Neural cell (in vitro differentiated cells): ENCODE data around the gene LIPK. TPM values are rescaled to one million over a fixed set of nuclear protein-coding genes. Genes with fewer than 3 reads are reported as not detected.

Source experiments
- H2AFZ ChIP-seq: fragments of 200-600, 300-800 bp; sonication (generic), shearing (Covaris generic); 2 replicates; pipeline ENCODE4 v1.6.0; 2014; ENCODE audit warnings: low read depth, mild to moderate bottlenecking, antibody characterized with exemption, low read length, moderate library complexity
- H3F3A ChIP-seq: fragments of 200-600 bp; shearing (Covaris generic); 2 replicates; pipeline ENCODE4 v1.6.1; 2016; ENCODE audit warnings: mild to moderate bottlenecking, moderate library complexity, mixed read lengths, antibody characterized with exemption, low read length; ENCODE audit not compliant: insufficient read depth, poor library complexity, severe bottlenecking
- H3K27ac ChIP-seq: fragments of 200-600, 300-800 bp; sonication (generic), shearing (Covaris generic); 2 replicates; pipeline ENCODE4 v1.5.1; 2014; ENCODE audit warnings: mild to moderate bottlenecking, low read length, moderate library complexity
- H3K27me3 ChIP-seq: fragments of 300-800, 200-600 bp; sonication (generic), shearing (Covaris generic); 2 replicates; pipeline ENCODE4 v1.6.0; 2014; ENCODE audit warnings: mild to moderate bottlenecking, low read depth, low read length, moderate library complexity; ENCODE audit not compliant: insufficient read depth
- H3K36me3 ChIP-seq: fragments of 300-800, 200-600 bp; sonication (generic), shearing (Covaris generic); 2 replicates; pipeline ENCODE4 v1.5.1; 2014; ENCODE audit warnings: mild to moderate bottlenecking, antibody characterized with exemption, low read length, moderate library complexity; ENCODE audit not compliant: insufficient read depth
- H3K4me2 ChIP-seq: fragments of 300-800, 200-600 bp; sonication (generic), shearing (Covaris generic); 2 replicates; pipeline ENCODE4 v1.6.0; 2014; ENCODE audit warnings: mild to moderate bottlenecking, low read length
- H3K4me3 ChIP-seq: fragments of 300-800, 200-600 bp; sonication (generic), shearing (Covaris generic); 2 replicates; pipeline ENCODE4 v1.5.1; 2014; ENCODE audit warnings: mild to moderate bottlenecking, low read length, moderate library complexity
- H3K79me2 ChIP-seq: fragments of 200-600 bp; shearing (Covaris generic); replicated peaks from 2 replicates; pipeline ENCODE4 v1.6.0; 2014; ENCODE audit warnings: mild to moderate bottlenecking, low read length, moderate library complexity; ENCODE audit not compliant: insufficient read depth
- H3K9ac ChIP-seq: fragments of 300-800, 200-600 bp; sonication (generic), shearing (Covaris generic); 2 replicates; pipeline ENCODE4 v1.6.1; 2016; ENCODE audit warnings: mild to moderate bottlenecking, low read length, mixed read lengths
- H3K9me2 ChIP-seq: fragments of 200-600 bp; shearing (Covaris generic); 2 replicates; pipeline ENCODE4 v1.6.1; 2016; ENCODE audit warnings: mild to moderate bottlenecking, low read length, mixed read lengths; ENCODE audit not compliant: insufficient read depth
- H3K9me3 ChIP-seq: fragments of 200-600, 300-800 bp; sonication (generic), shearing (Covaris generic); 2 replicates; pipeline ENCODE4 v1.6.1; 2016; ENCODE audit warnings: mild to moderate bottlenecking, mixed run types, low read length, moderate library complexity, mixed read lengths
- H4K20me1 ChIP-seq: fragments of 200-600 bp; shearing (Covaris generic); 2 replicates; pipeline ENCODE4 v1.6.1; 2016; ENCODE audit warnings: mild to moderate bottlenecking, mixed run types; ENCODE audit not compliant: insufficient read depth
- CTCF ChIP-seq: fragments of 450-650 bp; IDR thresholded peaks from 2 replicates; pipeline ENCODE4 v1.5.1; 2014; ENCODE audit warnings: antibody characterized with exemption, mild to moderate bottlenecking, moderate library complexity; ENCODE audit not compliant: poor library complexity, severe bottlenecking
- EP300 ChIP-seq: fragments of 450-650 bp; conservative IDR thresholded peaks from 2 replicates; pipeline ENCODE4 v1.6.1; 2014; ENCODE audit warnings: antibody characterized with exemption, mild to moderate bottlenecking, moderate library complexity; ENCODE audit not compliant: poor library complexity, severe bottlenecking
- EZH2 ChIP-seq: fragments of 200-600, 300-800 bp; shearing (Covaris generic), sonication (generic); IDR thresholded peaks from 2 replicates; pipeline ENCODE4 v1.6.1; 2014; ENCODE audit warnings: antibody characterized with exemption, low read length, borderline replicate concordance, mild to moderate bottlenecking; ENCODE audit not compliant: insufficient read depth, poor library complexity, severe bottlenecking
- MXI1 ChIP-seq: fragments of 450-650 bp; conservative IDR thresholded peaks from 2 replicates; pipeline ENCODE4 v1.6.1; 2014; ENCODE audit warnings: antibody characterized with exemption, mild to moderate bottlenecking; ENCODE audit not compliant: poor library complexity, severe bottlenecking
- POLR2AphosphoS5 ChIP-seq: IDR thresholded peaks from 2 replicates; pipeline ENCODE4 v1.6.1; 2012
- RAD21 ChIP-seq: fragments of 450-650 bp; conservative IDR thresholded peaks from 2 replicates; pipeline ENCODE4 v1.6.1; 2014; ENCODE audit warnings: antibody characterized with exemption, mild to moderate bottlenecking, moderate library complexity
- REST ChIP-seq: IDR thresholded peaks from 2 replicates; pipeline ENCODE4 v1.6.1; 2012; ENCODE audit warnings: borderline replicate concordance
- SMC3 ChIP-seq: fragments of 450-650 bp; conservative IDR thresholded peaks from 2 replicates; pipeline ENCODE4 v1.6.1; 2014; ENCODE audit warnings: antibody characterized with exemption, mild to moderate bottlenecking, moderate library complexity; ENCODE audit not compliant: poor library complexity
- TAF1 ChIP-seq: IDR thresholded peaks from 2 replicates; pipeline ENCODE4 v1.6.1; 2012; ENCODE audit warnings: low read depth
- polyA plus RNA-seq: library from polyadenylated mRNA; depleted of rRNA; stranded (reverse); fragments of >200 nt; gene quantifications from 2 replicates; pipeline ENCODE4 v1.2.3, GENCODE V29; 2014

LIPK gene
- polyA plus RNA-seq, 1 donor from 2014 or later, result not detected

- Histone ChIP-seq H4K20me1 (no peaks in the 10 kb centered on the region), H3K9ac (no peak overlapping the region), H2AFZ (no peak overlapping the region), H3K36me3 (no peaks in the 10 kb centered on the region), H3F3A (no peaks in the 10 kb centered on the region), H3K9me2 (no peaks in the 10 kb centered on the region), H3K27me3 (no peaks in the 10 kb centered on the region), H3K4me3 (no peak overlapping the region), H3K4me2 (no peak overlapping the region), H3K79me2 (no peaks in the 10 kb centered on the region), H3K27ac (no peak overlapping the region), H3K9me3 (no peaks in the 10 kb centered on the region)
- TF ChIP-seq CTCF (no peak), SMC3 (no peak), EP300 (no peak), POLR2AphosphoS5 (no peak), EZH2 (no peak), TAF1 (no peak)
These were observed 46.1 kb upstream of the LIPK start for GRCh38 chr10:88659725-88660597.

- Histone ChIP-seq H3K27ac (no peak overlapping the region), H3K4me2 (no peak overlapping the region), H3K79me2 (no peaks in the 10 kb centered on the region), H3K4me3 (no peak overlapping the region), H2AFZ (no peak overlapping the region), H3F3A (no peaks in the 10 kb centered on the region), H4K20me1 (no peaks in the 10 kb centered on the region), H3K27me3 (no peaks in the 10 kb centered on the region), H3K9me2 (no peaks in the 10 kb centered on the region), H3K9me3 (no peaks in the 10 kb centered on the region), H3K36me3 (no peaks in the 10 kb centered on the region), H3K9ac (no peak overlapping the region)
- TF ChIP-seq TAF1, result no peak
- no peak for TF ChIP-seq SMC3
- TF ChIP-seq EZH2, result no peak
- no peak for TF ChIP-seq RAD21
- no peak for TF ChIP-seq MXI1
- TF ChIP-seq CTCF, result no peak
- TF ChIP-seq REST, result no peak
- no peak for TF ChIP-seq EP300
- no peak for TF ChIP-seq POLR2AphosphoS5
These were observed 45.5 kb upstream of the LIPK start for GRCh38 chr10:88660598-88660884.
